Type B pancreatic cell (in vitro differentiated cells): ENCODE data around the gene TGFB2. TPM values are rescaled to one million over a fixed set of nuclear protein-coding genes. Genes with fewer than 3 reads are reported as not detected.

Experiments used
- DNase-seq: peaks from one replicate; pipeline ENCODE4 v3.0.0; 2021; ENCODE audit warnings: mixed read lengths; ENCODE audit not compliant: unreplicated experiment; ENCODE audit errors: extremely low spot score
- H3K27ac Mint-ChIP-seq: 2 replicates; pipeline ENCODE4 v1.8.0; 2021; ENCODE audit warnings: mild to moderate bottlenecking, mixed read lengths
- H3K27me3 Mint-ChIP-seq: 2 replicates; pipeline ENCODE4 v1.8.0; 2021; ENCODE audit warnings: mixed read lengths
- H3K36me3 Mint-ChIP-seq: 2 replicates; pipeline ENCODE4 v1.8.0; 2021; ENCODE audit warnings: mixed read lengths
- H3K4me1 Mint-ChIP-seq: one replicate; pipeline ENCODE4 v1.8.0; 2021; ENCODE audit warnings: mixed read lengths; ENCODE audit not compliant: unreplicated experiment
- H3K4me3 Mint-ChIP-seq: 2 replicates; pipeline ENCODE4 v1.8.0; 2021; ENCODE audit warnings: mild to moderate bottlenecking, mixed read lengths
- H3K9me3 Mint-ChIP-seq: 2 replicates; pipeline ENCODE4 v1.8.0; 2021; ENCODE audit warnings: mixed read lengths
- CTCF ChIP-seq: fragments of 200-600 bp; sonication (generic); conservative IDR thresholded peaks from 2 replicates; pipeline ENCODE4 v1.5.0; 2021; ENCODE audit warnings: antibody characterized with exemption, mild to moderate bottlenecking
- total RNA-seq: library from RNA; stranded (reverse); gene quantifications from 2 replicates; pipeline ENCODE4 v1.2.1, GENCODE V29; 2021; ENCODE audit warnings: low replicate concordance

TGFB2 gene
- total RNA-seq, 1 donor from 2014 or later, result 207 TPM

GRCh38 chr1:218414060-218414728, 69.1 kb downstream of the TGFB2 start:
- no peak for TF ChIP-seq CTCF
- DNase-seq, result no peak
- no peak overlapping the region for H3K4me3 Mint-ChIP-seq
- no peaks in the 10 kb centered on the region for H3K9me3 Mint-ChIP-seq
- H3K27ac Mint-ChIP-seq, result no peak overlapping the region
- H3K27me3 Mint-ChIP-seq, result peaks cover 18% of the 10 kb centered on the region
- H3K36me3 Mint-ChIP-seq, result peaks cover 60% of the 10 kb centered on the region
- peaks cover 21% of the 10 kb centered on the region for H3K4me1 Mint-ChIP-seq

DNA sequence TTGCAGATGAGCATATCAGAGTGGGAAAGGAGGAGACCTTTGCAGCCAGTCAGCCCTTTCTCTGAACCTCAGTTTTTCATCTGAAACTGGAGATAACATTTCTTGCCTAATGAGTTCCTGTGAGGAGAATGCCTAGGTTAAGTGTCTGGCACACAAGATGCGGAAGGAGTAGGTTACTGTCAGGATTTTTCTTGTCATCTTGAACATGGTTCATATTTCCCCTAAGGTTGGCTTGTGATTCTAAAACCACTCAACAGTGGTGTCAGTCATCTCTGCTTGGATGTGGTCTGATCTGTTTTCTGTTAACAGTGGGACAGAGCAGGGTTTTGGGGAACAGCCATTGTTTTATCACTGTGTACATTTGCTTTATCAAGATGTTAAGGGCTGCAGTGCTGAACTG, 70.6 kb downstream of the TGFB2 start:
- H3K4me1 Mint-ChIP-seq, result peaks cover 14% of the 10 kb centered on the region
- TF ChIP-seq CTCF, result no peak
- H3K27me3 Mint-ChIP-seq, result peaks cover 11% of the 10 kb centered on the region
- no peak overlapping the region for H3K27ac Mint-ChIP-seq
- H3K9me3 Mint-ChIP-seq, result no peaks in the 10 kb centered on the region
- no peak for DNase-seq
- peaks cover 54% of the 10 kb centered on the region for H3K36me3 Mint-ChIP-seq
- H3K4me3 Mint-ChIP-seq, result no peak overlapping the region

DNA sequence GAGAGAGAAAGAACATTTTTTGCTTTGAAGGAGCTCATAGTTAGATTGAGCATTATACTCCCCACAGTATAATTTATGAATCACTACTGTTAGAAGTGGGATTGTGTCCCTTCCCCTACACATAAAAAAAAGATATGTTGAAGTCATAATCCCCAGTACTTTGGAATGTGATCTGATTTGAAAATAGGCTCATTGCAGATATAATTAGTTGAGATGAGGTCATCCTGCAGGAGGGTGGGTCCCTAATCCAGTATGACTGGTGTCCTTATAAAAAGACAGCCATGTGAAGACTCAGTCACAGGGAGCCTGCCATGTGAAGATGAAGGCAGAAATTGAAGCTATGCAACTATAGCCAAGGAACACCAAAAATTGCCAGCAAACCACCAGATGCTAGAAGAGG, 76.4 kb downstream of the TGFB2 start:
- Mint-ChIP-seq H3K4me3 (no peak overlapping the region), H3K27ac (peak overlapping the region; percentile 15), H3K27me3 (peaks cover 13% of the 10 kb centered on the region), H3K36me3 (peaks cover 39% of the 10 kb centered on the region), H3K4me1 (peaks cover 23% of the 10 kb centered on the region), H3K9me3 (no peaks in the 10 kb centered on the region)
- DNase-seq, result no peak
- TF ChIP-seq CTCF, result no peak

GRCh38 chr1:218424502-218424901, 79.4 kb downstream of the TGFB2 start:
- Mint-ChIP-seq H3K27me3 (peaks cover 8% of the 10 kb centered on the region), H3K4me3 (no peak overlapping the region), H3K27ac (no peak overlapping the region), H3K4me1 (peaks cover 23% of the 10 kb centered on the region), H3K36me3 (peaks cover 16% of the 10 kb centered on the region), H3K9me3 (no peaks in the 10 kb centered on the region)
- DNase-seq, result no peak
- TF ChIP-seq CTCF, result no peak

DNA sequence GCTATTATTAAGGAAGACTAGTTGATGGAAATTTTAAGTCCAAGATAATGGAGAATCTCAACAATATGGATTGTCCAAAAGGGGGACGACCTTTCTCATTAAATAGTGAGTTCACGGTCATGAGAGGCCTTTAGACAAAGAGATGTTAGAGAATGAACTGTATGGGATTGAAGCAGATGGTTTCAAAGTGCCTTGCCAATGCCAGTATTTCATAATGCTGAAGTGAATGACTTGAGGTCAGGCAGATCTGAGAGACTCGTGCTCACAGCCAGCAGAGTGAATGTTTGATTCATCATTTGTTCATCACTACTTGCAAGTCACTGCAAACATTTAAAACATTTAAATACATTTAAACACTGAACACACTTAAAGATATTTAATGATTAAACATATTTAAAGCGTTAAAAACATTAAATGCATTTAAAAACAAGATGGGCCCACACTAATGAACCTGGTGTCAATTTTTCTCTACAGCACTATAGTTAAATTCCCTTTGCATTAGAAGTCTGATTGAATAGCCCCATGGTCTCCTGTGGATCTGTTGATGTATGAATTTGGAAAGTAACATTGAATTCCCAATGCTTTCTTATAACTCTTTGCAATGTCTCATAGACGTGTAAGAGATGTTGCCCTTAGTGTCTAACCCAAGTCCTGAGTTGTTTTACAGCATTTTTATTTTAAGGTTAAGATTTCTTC, 80.7 kb downstream of the TGFB2 start:
- H3K9me3 Mint-ChIP-seq, result peaks cover 4% of the 10 kb centered on the region
- DNase-seq, result no peak

More for the DNA sequence above, 80.7 kb downstream of the TGFB2 start:
- no peak for TF ChIP-seq CTCF
- H3K27me3 Mint-ChIP-seq, result peaks cover 13% of the 10 kb centered on the region
- H3K4me3 Mint-ChIP-seq, result no peak overlapping the region
- H3K27ac Mint-ChIP-seq, result no peak overlapping the region
- H3K36me3 Mint-ChIP-seq, result peaks cover 15% of the 10 kb centered on the region
- H3K4me1 Mint-ChIP-seq, result peaks cover 28% of the 10 kb centered on the region
